OCI-LY3 (cell line): ENCODE measurements around the gene TRABD2B.

Source experiments
- CTCF ChIP-seq: fragments of 200-600, 300-600 bp; sonication (generic); IDR thresholded peaks from 2 replicates; pipeline ENCODE4 v1.5.1; 2014; ENCODE audit warnings: antibody characterized with exemption, low read length, low read depth
- EZH2phosphoT487 ChIP-seq: fragments of 200-600 bp; shearing (Covaris generic); IDR thresholded peaks from 2 replicates; pipeline ENCODE4 v1.6.1; 2018; ENCODE audit warnings: antibody characterized with exemption, mixed run types, low read depth

GRCh38 chr1:47780469-47780995, 216.7 kb downstream of the TRABD2B start:
- TF ChIP-seq CTCF (no peak), EZH2phosphoT487 (no peak)
